Caco-2 (cell line): ENCODE measurements around the gene CTIF. TPM values are rescaled to one million over a fixed set of nuclear protein-coding genes. Genes with fewer than 3 reads are reported as not detected.

Source experiments
- BruUV-seq: library from RNA; stranded (reverse); fragments of 400-500 nt; replicated peaks from 2 replicates; lab custom pipeline; 2021; lab: Mats Ljungman, UMichigan
- CTCF ChIA-PET: fragments of 300-600 bp; sonication (Branson Sonifier 250); formaldehyde crosslinking; loops from one replicate; lab custom pipeline; 2022; ENCODE audit warnings: antibody characterized with exemption; lab: Charles Lee
- POLR2A ChIA-PET: fragments of 300-600 bp; sonication (Branson Sonifier 250); formaldehyde crosslinking; loops from one replicate; lab custom pipeline; 2022; ENCODE audit warnings: antibody characterized with exemption; lab: Charles Lee
- DNase-seq, 2 experiments: peaks; one replicate each; pipeline versions ENCODE4 v3.0.0 to v3.0.0-alpha.2; 2020 to 2022
- H3K27me3 ChIP-seq: replicated peaks from 2 replicates; pipeline ENCODE4 v1.6.0; 2011; ENCODE audit warnings: low read length; ENCODE audit not compliant: control insufficient read depth, insufficient read depth
- H3K36me3 ChIP-seq: 2 replicates; pipeline ENCODE4 v1.5.1; 2011; ENCODE audit warnings: low read length; ENCODE audit not compliant: control insufficient read depth, insufficient read depth
- H3K4me1 ChIP-seq: fragments of 250-450 bp; sonication (Bioruptor Pico); 2 replicates; pipeline ENCODE4 v1.5.1; 2020; ENCODE audit warnings: mild to moderate bottlenecking
- H3K4me3 ChIP-seq: 2 replicates; pipeline ENCODE4 v1.5.1; 2011; ENCODE audit warnings: low read depth, mild to moderate bottlenecking, control low read depth, low read length
- H3K9me3 ChIP-seq: fragments of 250-450 bp; sonication (Bioruptor Pico); 2 replicates; pipeline ENCODE4 v1.5.1; 2020; ENCODE audit warnings: mild to moderate bottlenecking, moderate library complexity
- H3K27ac Mint-ChIP-seq: one replicate; pipeline ENCODE4 v1.8.0; 2022; ENCODE audit warnings: mixed read lengths; ENCODE audit not compliant: unreplicated experiment
- H3K27me3 Mint-ChIP-seq: one replicate; pipeline ENCODE4 v1.8.0; 2022; ENCODE audit warnings: mixed read lengths; ENCODE audit not compliant: insufficient read depth, unreplicated experiment
- H3K36me3 Mint-ChIP-seq: one replicate; pipeline ENCODE4 v1.8.0; 2022; ENCODE audit warnings: mild to moderate bottlenecking, mixed read lengths; ENCODE audit not compliant: insufficient read depth, unreplicated experiment
- H3K4me1 Mint-ChIP-seq: one replicate; pipeline ENCODE4 v1.8.0; 2022; ENCODE audit warnings: low read depth, mixed read lengths; ENCODE audit not compliant: unreplicated experiment
- H3K4me3 Mint-ChIP-seq: one replicate; pipeline ENCODE4 v1.8.0; 2022; ENCODE audit warnings: mild to moderate bottlenecking, moderate library complexity, mixed read lengths; ENCODE audit not compliant: unreplicated experiment
- H3K9me3 Mint-ChIP-seq: one replicate; pipeline ENCODE4 v1.8.0; 2022; ENCODE audit warnings: mixed read lengths; ENCODE audit not compliant: unreplicated experiment
- CTCF ChIP-seq, 2 experiments: fragments of 200-600 bp in 1 of 2; IDR thresholded peaks; 1 replicate in 1 of 2; 2 replicates in 1 of 2; pipeline versions ENCODE4 v1.5.1 to v1.8.0; 2011 to 2022; ENCODE audit warnings: antibody characterized with exemption in 1 of 2, control low read depth in 1 of 2, inconsistent platforms in 1 of 2, low read depth in 1 of 2, low read length in 1 of 2, mild to moderate bottlenecking in 1 of 2, moderate library complexity in 1 of 2; ENCODE audit not compliant: insufficient read depth in 1 of 2, severe bottlenecking in 1 of 2, unreplicated experiment in 1 of 2
- intact Hi-C: fragments of 100-400 bp; cut with micrococcal nuclease; formaldehyde crosslinking; loops from one replicate; pipeline ENCODE4 v1.10.0; 2022; ENCODE audit not compliant: unreplicated experiment
- total RNA-seq: library from RNA; stranded (reverse); gene quantifications from 2 replicates; pipeline ENCODE4 v1.2.3, GENCODE V29; 2022

CTIF gene
- total RNA-seq, 1 experiment from 2014 or later = 19.9 TPM

DNA sequence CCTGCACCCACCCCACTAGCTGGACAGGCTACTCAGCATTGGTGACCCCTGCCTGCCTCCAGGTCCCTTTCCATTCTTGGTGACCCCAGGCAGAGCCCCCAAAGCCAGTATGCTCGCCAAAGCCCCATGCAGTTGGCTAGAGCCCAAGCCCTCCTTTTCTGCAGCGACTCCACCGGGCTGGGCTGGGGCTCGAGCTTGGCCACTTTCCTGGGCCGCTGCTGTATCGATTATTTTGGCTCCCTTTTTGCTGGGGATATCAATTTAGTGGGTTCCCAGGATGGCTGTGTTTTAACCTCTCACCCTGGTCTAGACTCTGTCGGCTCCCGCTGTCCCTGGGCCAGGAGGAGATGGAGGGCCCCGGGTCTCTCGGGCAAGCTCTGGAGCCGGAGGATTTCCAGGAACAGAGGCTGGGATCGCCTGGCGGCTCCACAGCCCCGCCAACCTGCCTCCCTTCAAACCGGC is 335.9 kb downstream of the CTIF start:
- Histone ChIP-seq H3K4me1 (peaks cover 4% of the 10 kb centered on the region; the same call in 1 of the 2 replicates), H3K27me3 (no peaks in the 10 kb centered on the region), H3K4me3 (no peak overlapping the region), H3K9me3 (no peaks in the 10 kb centered on the region), H3K36me3 (no peaks in the 10 kb centered on the region)
- BruUV-seq = no TSS peak
- Mint-ChIP-seq H3K27ac (no peak overlapping the region), H3K36me3 (no peaks in the 10 kb centered on the region), H3K27me3 (no peaks in the 10 kb centered on the region), H3K4me3 (no peak overlapping the region), H3K9me3 (no peaks in the 10 kb centered on the region), H3K4me1 (peaks cover 7% of the 10 kb centered on the region)
- DNase-seq = no peak
- TF ChIP-seq CTCF (IDR thresholded peaks at IDR 0.05; ENCODE audit: insufficient read depth in 1 of 2, low read depth in 1 of 2, low read length in 1 of 2, severe bottlenecking in 1 of 2, unreplicated experiment in 1 of 2) = no peak
- ChIA-PET CTCF (no interaction called here), POLR2A (no interaction called here)
- intact Hi-C loops = no loop called here

DNA sequence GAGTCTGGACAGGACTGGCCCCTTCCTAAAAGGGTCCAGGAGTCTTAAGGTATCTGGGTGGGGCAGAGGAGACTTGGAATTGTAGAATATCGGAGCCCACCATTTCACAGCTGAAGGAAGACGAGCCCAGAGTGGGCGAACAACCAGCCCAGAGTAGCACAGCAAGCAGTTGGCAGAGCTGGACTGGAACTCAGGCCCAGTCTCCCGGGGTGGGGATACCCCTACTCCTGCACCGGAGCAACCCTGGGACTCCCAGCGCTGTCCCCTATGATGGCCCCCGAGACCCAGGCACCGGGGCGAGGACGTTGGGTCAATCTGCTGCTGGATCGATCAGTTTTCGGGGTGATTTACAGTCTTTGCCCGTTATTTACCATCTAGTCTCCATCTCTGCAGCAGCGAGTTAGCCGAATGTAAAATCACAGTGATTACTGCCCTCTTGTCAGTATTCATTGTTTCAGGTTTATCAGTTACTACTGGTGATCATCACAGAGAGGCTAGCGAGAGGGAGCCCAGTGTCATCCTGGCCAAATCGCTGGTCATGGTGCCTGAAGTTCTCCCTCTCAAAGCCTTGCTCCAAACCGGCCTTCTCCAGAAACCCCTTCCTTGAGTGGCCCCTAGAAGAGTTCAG is 336.6 kb downstream of the CTIF start:
- Mint-ChIP-seq H3K9me3 (no peaks in the 10 kb centered on the region), H3K27me3 (no peaks in the 10 kb centered on the region), H3K27ac (no peak overlapping the region), H3K4me1 (peaks cover 7% of the 10 kb centered on the region), H3K36me3 (no peaks in the 10 kb centered on the region), H3K4me3 (no peak overlapping the region)
- no TSS peak for BruUV-seq
- no peaks in the 10 kb centered on the region for H3K9me3 ChIP-seq
- TF ChIP-seq CTCF (IDR thresholded peaks at IDR 0.05; ENCODE audit: insufficient read depth in 1 of 2, low read depth in 1 of 2, low read length in 1 of 2, severe bottlenecking in 1 of 2, unreplicated experiment in 1 of 2) = no peak
- no peak overlapping the region for H3K4me3 ChIP-seq
- no peak for DNase-seq
- intact Hi-C loops = no loop called here
- no peaks in the 10 kb centered on the region for H3K27me3 ChIP-seq
- CTCF ChIA-PET = no interaction called here
- no peaks in the 10 kb centered on the region for H3K36me3 ChIP-seq
- POLR2A ChIA-PET = no interaction called here
- peaks cover 4% of the 10 kb centered on the region; the same call in 1 of the 2 replicates for H3K4me1 ChIP-seq

GRCh38 chr18:48875942-48876511 is 337.2 kb downstream of the CTIF start:
- Histone ChIP-seq H3K36me3 (no peaks in the 10 kb centered on the region), H3K9me3 (no peaks in the 10 kb centered on the region), H3K4me3 (no peak overlapping the region), H3K27me3 (no peaks in the 10 kb centered on the region), H3K4me1 (peaks cover 4% of the 10 kb centered on the region; the same call in 1 of the 2 replicates)
- Mint-ChIP-seq H3K36me3 (no peaks in the 10 kb centered on the region), H3K27me3 (no peaks in the 10 kb centered on the region), H3K4me3 (no peak overlapping the region), H3K9me3 (no peaks in the 10 kb centered on the region), H3K4me1 (peaks cover 7% of the 10 kb centered on the region), H3K27ac (no peak overlapping the region)
- CTCF ChIA-PET = interaction anchor here (0.6 kb wide), 1 partner anchor 18 kb away, joined by 3 read pairs; no protein-coding TSS in a partner anchor
- TF ChIP-seq CTCF (IDR thresholded peaks at IDR 0.05; ENCODE audit: insufficient read depth in 1 of 2, low read depth in 1 of 2, low read length in 1 of 2, severe bottlenecking in 1 of 2, unreplicated experiment in 1 of 2) = no peak
- peak; percentile 12 to 44 for DNase-seq
- no TSS peak for BruUV-seq
- POLR2A ChIA-PET = no interaction called here
- intact Hi-C loops = no loop called here
